ENCODE results near the gene SLC8B1.

SLC8B1 gene

DNA sequence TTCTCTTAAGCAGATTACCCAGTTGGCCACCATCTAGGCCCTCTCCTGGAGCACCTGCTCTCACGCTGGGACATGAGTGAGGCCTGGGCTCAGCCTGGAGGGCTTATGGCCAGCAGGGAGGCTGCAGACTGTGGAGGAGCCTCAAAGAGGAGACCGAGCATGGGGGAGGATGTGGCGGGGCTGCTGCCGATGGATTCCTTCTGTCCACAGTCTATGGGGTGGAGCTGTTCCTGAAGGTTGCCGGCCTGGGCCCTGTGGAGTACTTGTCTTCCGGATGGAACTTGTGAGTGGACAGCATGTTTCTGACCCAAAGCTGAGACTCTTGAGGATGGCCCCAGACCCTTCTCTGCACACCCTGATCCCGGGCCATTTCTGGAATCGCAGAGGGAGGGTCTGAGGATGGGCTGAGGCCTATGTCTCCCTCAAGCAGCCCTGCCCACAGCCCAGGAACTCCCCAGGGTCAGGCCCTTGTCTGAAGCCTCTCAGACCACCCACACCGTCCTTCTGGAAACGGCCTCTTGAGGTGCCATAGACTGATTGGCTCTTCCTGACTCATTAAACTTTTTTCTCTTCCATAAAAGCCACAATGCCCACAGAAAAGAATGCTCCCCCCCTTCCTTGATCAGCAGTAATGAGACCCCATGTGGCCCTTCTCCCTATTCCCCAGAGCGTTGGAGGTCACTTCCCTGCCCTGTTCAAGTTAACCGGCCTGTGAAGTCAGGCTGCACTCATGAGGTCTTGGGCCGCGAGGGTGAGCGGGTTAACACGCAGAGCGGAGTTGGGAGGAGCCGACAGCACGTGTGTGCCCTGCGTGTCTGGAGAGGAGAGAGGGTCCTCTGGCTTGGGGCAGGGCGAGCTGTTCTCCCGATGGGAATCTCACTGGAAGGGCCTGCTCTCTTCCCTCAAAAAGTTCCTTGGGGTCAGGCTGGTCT, 49.0 kb downstream of the SLC8B1 start:
- TF ChIP-seq, protein P1, sequence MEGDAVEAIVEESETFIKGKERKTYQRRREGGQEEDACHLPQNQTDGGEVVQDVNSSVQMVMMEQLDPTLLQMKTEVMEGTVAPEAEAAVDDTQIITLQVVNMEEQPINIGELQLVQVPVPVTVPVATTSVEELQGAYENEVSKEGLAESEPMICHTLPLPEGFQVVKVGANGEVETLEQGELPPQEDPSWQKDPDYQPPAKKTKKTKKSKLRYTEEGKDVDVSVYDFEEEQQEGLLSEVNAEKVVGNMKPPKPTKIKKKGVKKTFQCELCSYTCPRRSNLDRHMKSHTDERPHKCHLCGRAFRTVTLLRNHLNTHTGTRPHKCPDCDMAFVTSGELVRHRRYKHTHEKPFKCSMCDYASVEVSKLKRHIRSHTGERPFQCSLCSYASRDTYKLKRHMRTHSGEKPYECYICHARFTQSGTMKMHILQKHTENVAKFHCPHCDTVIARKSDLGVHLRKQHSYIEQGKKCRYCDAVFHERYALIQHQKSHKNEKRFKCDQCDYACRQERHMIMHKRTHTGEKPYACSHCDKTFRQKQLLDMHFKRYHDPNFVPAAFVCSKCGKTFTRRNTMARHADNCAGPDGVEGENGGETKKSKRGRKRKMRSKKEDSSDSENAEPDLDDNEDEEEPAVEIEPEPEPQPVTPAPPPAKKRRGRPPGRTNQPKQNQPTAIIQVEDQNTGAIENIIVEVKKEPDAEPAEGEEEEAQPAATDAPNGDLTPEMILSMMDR (IDR thresholded peaks at IDR 0.05; ENCODE audit: low read depth, low read length), result no peak
- H3K4me3 ChIP-seq (replicated peaks in 1 of 2; ENCODE audit: low read depth in 2 of 2, low read length in 2 of 2), result no peak overlapping the region
- DNase-seq (ENCODE audit: low read depth in 2 of 2), result no peak

DNA sequence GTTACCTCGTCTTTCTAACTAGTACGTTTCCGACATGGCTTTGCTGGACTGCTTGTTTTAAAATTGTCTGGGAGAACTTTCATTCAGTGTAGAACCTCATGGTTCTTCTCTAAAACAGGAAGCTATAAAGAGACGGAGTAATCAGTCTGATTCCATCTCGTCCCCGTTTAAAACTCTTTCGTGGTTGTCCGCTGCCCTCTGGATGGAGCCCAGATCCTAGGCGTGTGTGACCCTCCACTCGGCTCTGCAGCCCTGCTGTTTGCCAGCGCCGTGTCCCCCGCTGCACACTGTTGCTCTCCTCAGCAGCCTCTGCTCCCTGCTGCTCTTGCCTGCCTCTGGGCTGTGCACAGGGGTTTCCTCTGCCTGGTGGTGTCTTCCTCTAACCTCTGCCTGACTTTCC, 50.2 kb downstream of the SLC8B1 start:
- TF ChIP-seq, protein P1 (IDR thresholded peaks at IDR 0.05; ENCODE audit: low read depth, low read length), result no peak
- no peak for DNase-seq (ENCODE audit: low read depth in 2 of 2)
- H3K4me3 ChIP-seq (replicated peaks in 1 of 2; ENCODE audit: low read depth in 2 of 2, low read length in 2 of 2), result no peak overlapping the region

DNA sequence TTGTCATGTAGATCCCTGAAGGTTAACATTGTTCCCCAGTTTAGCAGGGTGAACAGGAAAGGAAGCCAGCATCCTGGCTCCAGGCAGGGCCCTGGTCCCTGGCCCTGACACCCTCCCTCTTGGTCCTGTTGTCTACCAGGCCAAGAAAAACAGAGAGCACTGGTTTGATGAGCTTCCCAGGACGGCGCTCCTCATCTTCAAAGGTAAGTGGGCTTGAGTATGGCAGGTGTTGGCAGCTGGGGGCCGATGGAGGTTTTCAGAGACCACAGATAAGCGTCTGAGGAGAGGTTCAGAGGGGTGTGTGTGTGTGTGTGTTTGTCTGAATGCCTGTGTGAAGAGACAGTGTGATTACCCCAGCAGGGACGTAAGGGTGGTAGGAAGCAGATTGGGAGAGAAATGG, 56.3 kb downstream of the SLC8B1 start:
- no peak overlapping the region for H3K4me3 ChIP-seq (replicated peaks in 1 of 2; ENCODE audit: low read depth in 2 of 2, low read length in 2 of 2)
- no peak for DNase-seq (ENCODE audit: low read depth in 2 of 2)
- TF ChIP-seq, protein P1 (IDR thresholded peaks at IDR 0.05; ENCODE audit: low read depth, low read length), result no peak

DNA sequence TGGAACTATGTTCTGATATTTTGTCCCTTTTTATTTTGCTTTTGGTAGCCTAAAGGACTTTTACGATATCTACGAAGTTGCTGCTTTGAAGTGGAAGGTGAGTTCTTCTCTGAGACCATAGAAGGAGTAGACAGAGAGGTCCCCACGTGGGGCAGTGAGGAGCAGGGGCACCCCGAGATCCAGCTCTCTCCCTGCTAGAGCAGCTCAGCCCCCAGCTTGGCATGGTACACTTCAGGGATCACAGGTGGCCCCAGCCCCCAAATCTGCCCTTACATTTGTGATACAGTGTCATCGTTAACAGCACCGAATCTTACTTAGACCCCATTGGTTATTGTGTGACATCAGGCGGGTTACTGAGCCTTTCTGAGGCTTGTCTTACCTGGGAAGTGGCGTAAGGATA, 56.8 kb downstream of the SLC8B1 start:
- DNase-seq (ENCODE audit: low read depth in 2 of 2), result no peak
- H3K4me3 ChIP-seq (replicated peaks in 1 of 2; ENCODE audit: low read depth in 2 of 2, low read length in 2 of 2), result no peak overlapping the region
- TF ChIP-seq, protein P1 (IDR thresholded peaks at IDR 0.05; ENCODE audit: low read depth, low read length), result no peak

DNA sequence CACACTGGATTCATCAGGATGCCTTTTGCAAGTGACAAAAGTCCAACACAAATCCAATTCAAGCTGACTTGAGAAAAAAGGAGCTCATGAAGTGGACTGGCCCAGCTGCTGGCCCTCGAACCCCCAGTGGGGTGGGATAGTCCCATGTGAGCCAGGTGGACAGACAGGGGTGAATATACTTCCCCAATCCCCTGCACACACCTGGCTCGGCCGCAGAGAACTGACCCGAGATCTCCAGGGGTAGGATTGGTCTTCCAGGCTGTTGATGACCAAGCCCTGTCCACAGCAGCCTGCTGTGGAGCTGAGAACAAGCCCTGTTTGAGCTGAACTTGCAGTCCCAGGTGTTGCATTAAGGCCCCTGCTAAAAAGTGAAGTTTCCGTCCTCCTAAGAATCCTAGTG, 57.4 kb downstream of the SLC8B1 start:
- TF ChIP-seq, protein P1 (IDR thresholded peaks at IDR 0.05; ENCODE audit: low read depth, low read length), result no peak
- no peak overlapping the region for H3K4me3 ChIP-seq (replicated peaks in 1 of 2; ENCODE audit: low read depth in 2 of 2, low read length in 2 of 2)
- DNase-seq (ENCODE audit: low read depth in 2 of 2), result no peak

DNA sequence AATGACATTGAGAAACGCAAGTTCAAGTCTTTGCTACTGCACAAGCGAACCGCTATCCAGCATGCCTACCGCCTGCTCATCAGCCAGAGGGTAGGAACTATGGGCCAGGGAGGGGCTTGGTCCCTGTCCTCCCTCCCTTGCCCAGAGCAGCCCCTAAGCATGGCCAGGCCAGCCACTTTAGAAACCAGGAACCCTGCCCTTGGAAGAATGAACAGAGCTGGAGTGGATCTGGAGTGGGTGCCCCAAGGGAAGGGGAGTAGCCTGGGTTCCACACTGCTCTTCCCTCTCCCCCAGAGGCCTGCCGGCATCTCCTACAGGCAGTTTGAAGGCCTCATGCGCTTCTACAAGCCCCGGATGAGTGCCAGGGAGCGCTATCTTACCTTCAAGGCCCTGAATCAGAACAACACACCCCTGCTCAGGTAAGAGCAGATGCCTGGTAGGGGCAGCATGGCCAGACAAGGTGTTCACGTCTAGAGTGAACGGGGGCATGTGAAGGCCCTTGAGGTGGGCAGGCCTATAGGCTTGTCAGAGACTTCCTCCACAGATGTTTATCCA, 57.9 kb downstream of the SLC8B1 start:
- no peak for DNase-seq (ENCODE audit: low read depth in 2 of 2)
- no peak overlapping the region for H3K4me3 ChIP-seq (replicated peaks in 1 of 2; ENCODE audit: low read depth in 2 of 2, low read length in 2 of 2)
- TF ChIP-seq, protein P1 (IDR thresholded peaks at IDR 0.05; ENCODE audit: low read depth, low read length), result no peak

Measured in cardiac fibroblast (primary cell).